Measurements from ENCODE around the gene C2orf76.

Gene C2orf76

GRCh38 chr2:119316066-119316465 is 50.6 kb downstream of the C2orf76 start:
- H2AFZ ChIP-seq (ENCODE audit: low read length): no peak overlapping the region
- no peak overlapping the region for H3K4me2 ChIP-seq (ENCODE audit: low read depth, low read length, poor library complexity, severe bottlenecking)
- TF ChIP-seq EZH2phosphoT487 (IDR thresholded peaks at IDR 0.05; ENCODE audit: borderline replicate concordance) (no peak), CTCF (conservative IDR thresholded peaks at IDR 0.05; ENCODE audit: low read length) (no peak)
- H3F3A ChIP-seq (ENCODE audit: low read depth): no peaks in the 10 kb centered on the region
- no peaks in the 10 kb centered on the region for H3K36me3 ChIP-seq (ENCODE audit: insufficient read depth, low read length)
- H3K9me3 ChIP-seq (ENCODE audit: insufficient read depth, low read depth, low read length): no peaks in the 10 kb centered on the region
- no peaks in the 10 kb centered on the region for H3K27me3 ChIP-seq (ENCODE audit: insufficient read depth, low read length, poor library complexity, severe bottlenecking)
- H3K9ac ChIP-seq (ENCODE audit: low read depth, low read length, poor library complexity, severe bottlenecking): no peak overlapping the region
- H3K9me2 ChIP-seq (replicated peaks; ENCODE audit: low read depth, low read length): no peaks in the 10 kb centered on the region
- no peaks in the 10 kb centered on the region for H4K20me1 ChIP-seq (ENCODE audit: insufficient read depth, low read length, poor library complexity, severe bottlenecking)
- H3K4me3 ChIP-seq (ENCODE audit: low read length, poor library complexity, severe bottlenecking): no peak overlapping the region
- H3K79me2 ChIP-seq (ENCODE audit: insufficient read depth, low read length): no peaks in the 10 kb centered on the region
- H3K4me1 ChIP-seq (ENCODE audit: insufficient read depth, low read length, poor library complexity, severe bottlenecking): no peaks in the 10 kb centered on the region

GRCh38 chr2:119315241-119315925 is 51.3 kb downstream of the C2orf76 start:
- Histone ChIP-seq H4K20me1 (ENCODE audit: insufficient read depth, low read length, poor library complexity, severe bottlenecking) (no peaks in the 10 kb centered on the region), H3F3A (ENCODE audit: low read depth) (no peaks in the 10 kb centered on the region), H3K4me1 (ENCODE audit: insufficient read depth, low read length, poor library complexity, severe bottlenecking) (no peaks in the 10 kb centered on the region), H3K4me3 (ENCODE audit: low read length, poor library complexity, severe bottlenecking) (no peak overlapping the region), H3K4me2 (ENCODE audit: low read depth, low read length, poor library complexity, severe bottlenecking) (no peak overlapping the region), H3K79me2 (ENCODE audit: insufficient read depth, low read length) (no peaks in the 10 kb centered on the region), H3K9me3 (ENCODE audit: insufficient read depth, low read depth, low read length) (no peaks in the 10 kb centered on the region), H3K27me3 (ENCODE audit: insufficient read depth, low read length, poor library complexity, severe bottlenecking) (no peaks in the 10 kb centered on the region), H3K9ac (ENCODE audit: low read depth, low read length, poor library complexity, severe bottlenecking) (no peak overlapping the region), H2AFZ (ENCODE audit: low read length) (no peak overlapping the region), H3K9me2 (replicated peaks; ENCODE audit: low read depth, low read length) (no peaks in the 10 kb centered on the region), H3K36me3 (ENCODE audit: insufficient read depth, low read length) (no peaks in the 10 kb centered on the region)
- TF ChIP-seq CTCF (conservative IDR thresholded peaks at IDR 0.05; ENCODE audit: low read length) (no peak), EZH2phosphoT487 (IDR thresholded peaks at IDR 0.05; ENCODE audit: borderline replicate concordance) (no peak)

DNA sequence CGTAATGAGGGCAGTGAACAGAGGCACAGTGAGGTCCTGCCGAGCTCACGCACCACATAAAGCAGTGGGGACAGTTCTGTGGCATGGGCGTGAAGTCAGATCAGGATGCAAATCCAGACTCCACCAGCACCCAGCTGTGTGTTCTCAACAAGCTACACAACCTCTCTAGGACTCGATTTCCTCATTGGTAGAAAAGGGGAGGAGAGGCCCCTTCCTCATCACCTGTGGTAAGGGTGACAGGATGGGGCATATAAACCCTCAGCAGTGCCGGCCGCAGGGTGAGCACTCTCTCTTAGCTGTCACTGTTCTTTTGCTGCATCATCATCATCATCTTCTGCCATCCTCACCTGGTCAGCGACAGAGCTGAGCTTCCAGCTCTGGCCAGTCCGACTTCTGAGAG is 54.8 kb downstream of the C2orf76 start:
- no peaks in the 10 kb centered on the region for H3K4me1 ChIP-seq (ENCODE audit: insufficient read depth, low read length, poor library complexity, severe bottlenecking)
- no peaks in the 10 kb centered on the region for H3F3A ChIP-seq (ENCODE audit: low read depth)
- TF ChIP-seq CTCF (conservative IDR thresholded peaks at IDR 0.05; ENCODE audit: low read length) (no peak), EZH2phosphoT487 (IDR thresholded peaks at IDR 0.05; ENCODE audit: borderline replicate concordance) (no peak)
- H3K79me2 ChIP-seq (ENCODE audit: insufficient read depth, low read length): no peaks in the 10 kb centered on the region
- no peak overlapping the region for H3K9ac ChIP-seq (ENCODE audit: low read depth, low read length, poor library complexity, severe bottlenecking)
- H3K4me3 ChIP-seq (ENCODE audit: low read length, poor library complexity, severe bottlenecking): no peak overlapping the region
- no peaks in the 10 kb centered on the region for H4K20me1 ChIP-seq (ENCODE audit: insufficient read depth, low read length, poor library complexity, severe bottlenecking)
- H3K27me3 ChIP-seq (ENCODE audit: insufficient read depth, low read length, poor library complexity, severe bottlenecking): no peaks in the 10 kb centered on the region
- H3K36me3 ChIP-seq (ENCODE audit: insufficient read depth, low read length): no peaks in the 10 kb centered on the region
- H3K9me2 ChIP-seq (replicated peaks; ENCODE audit: low read depth, low read length): no peaks in the 10 kb centered on the region
- no peaks in the 10 kb centered on the region for H3K9me3 ChIP-seq (ENCODE audit: insufficient read depth, low read depth, low read length)
- no peak overlapping the region for H3K4me2 ChIP-seq (ENCODE audit: low read depth, low read length, poor library complexity, severe bottlenecking)
- no peak overlapping the region for H2AFZ ChIP-seq (ENCODE audit: low read length)
